Measurements from ENCODE around the gene SAMD4B.
A peak's percentile ranks its signal among the peaks of the same experiment; 100 is the strongest.
"Not testable (repeated sequence)": the region's sequence is repeated elsewhere in the genome, so short reads cannot be mapped to it uniquely, and the experiment has no call there.

SAMD4B gene, protein sequence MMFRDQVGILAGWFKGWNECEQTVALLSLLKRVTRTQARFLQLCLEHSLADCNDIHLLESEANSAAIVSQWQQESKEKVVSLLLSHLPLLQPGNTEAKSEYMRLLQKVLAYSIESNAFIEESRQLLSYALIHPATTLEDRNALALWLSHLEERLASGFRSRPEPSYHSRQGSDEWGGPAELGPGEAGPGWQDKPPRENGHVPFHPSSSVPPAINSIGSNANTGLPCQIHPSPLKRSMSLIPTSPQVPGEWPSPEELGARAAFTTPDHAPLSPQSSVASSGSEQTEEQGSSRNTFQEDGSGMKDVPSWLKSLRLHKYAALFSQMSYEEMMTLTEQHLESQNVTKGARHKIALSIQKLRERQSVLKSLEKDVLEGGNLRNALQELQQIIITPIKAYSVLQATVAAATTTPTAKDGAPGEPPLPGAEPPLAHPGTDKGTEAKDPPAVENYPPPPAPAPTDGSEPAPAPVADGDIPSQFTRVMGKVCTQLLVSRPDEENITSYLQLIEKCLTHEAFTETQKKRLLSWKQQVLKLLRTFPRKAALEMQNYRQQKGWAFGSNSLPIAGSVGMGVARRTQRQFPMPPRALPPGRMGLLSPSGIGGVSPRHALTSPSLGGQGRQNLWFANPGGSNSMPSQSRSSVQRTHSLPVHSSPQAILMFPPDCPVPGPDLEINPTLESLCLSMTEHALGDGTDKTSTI

DNA sequence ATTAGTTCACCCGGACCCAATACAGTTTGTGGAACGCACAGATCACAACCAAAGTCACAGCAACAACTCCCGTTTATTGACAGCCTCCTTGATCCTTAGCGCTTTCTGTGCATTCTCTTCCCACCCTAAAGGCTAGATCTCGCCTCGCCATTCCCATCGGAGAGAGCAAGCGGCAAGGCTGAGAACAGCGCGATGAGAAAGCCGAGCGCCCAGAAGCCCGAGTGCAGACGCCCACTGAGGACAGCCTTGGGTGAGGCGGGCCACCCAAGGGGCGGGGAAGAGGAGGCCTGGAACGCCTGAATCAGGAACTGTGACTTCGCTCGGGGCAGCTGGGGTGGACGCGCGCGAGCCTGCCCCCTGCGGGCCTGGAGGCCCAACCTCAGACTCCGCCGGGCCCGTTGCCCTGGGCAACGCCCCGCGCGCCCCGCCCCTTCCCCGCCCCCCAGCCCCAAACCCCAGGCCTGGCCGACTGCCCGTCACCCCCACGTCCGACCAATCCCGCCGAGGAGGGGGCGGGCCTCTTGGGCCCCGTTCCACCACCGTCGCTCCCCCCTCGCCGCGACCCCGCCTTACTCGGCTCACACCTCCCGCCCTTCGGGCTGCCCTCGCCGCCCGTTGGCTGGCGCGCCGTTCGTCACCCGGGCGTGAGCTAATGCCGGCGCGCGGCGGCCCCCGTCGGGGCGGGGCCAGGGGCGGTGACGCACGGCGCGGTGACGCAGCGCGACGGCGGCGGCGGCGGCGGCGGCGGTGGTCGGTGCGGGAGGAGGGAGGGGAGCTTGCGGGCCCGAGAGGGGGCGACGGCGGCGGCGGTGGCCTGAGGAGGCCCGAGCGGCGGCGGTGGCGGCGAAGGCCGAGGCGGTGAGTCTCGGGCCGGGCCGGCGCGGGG lies at the start of gene SAMD4B:
TSS of gene SAMD4B (plus strand) at position 703 of the 886 bp plus-strand sequence. CDS start 14,473 bp downstream, outside the sequence.
- DNase-seq, result peak; percentile 96

DNA sequence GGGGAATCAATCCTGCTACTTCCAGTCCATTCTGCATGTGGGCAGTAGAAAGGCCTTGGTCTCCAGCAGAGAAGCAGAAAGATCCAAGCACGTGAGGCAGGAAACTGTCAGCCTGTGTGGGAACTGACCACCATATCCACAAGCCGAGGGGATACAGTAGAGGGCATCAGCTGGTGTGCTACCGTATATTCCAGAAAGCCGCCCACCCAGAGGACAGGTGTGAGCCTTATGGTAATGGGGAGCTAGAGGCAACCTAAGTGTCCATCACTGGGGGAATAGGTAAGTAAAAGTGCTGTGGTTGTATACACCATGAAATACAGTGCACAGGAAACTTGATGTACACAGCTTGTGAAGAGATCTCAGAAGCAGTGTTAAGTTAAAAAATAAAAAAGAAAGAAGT lies 48.8 kb upstream of the SAMD4B start:
- DNase-seq, result no peak

DNA sequence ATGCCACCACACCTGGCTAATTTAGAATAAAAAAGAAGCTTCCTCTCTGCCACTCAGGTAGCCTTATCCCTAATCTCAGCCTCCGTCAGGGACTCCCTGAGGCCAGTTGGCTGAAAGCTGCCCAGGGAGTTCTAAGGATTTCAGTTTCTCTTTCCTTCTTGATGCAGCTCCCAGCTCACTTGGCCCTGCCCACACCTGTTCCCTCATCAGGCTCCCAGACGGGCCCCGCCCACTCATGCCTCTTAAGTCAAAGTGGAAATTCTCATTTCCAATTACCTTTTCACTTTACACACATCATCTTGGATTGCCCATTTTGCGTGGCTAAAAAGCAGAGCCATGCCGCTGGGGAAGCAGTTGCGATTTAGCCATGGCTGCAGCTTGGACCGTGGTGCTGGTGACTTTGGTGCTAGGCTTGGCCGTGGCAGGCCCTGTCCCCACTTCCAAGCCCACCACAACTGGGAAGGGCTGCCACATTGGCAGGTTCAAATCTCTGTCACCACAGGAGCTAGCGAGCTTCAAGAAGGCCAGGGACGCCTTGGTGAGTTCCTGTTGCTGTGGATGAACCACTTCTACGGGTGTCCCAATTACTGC lies 46.1 kb upstream of the SAMD4B start, which contains the start of gene IFNL1:
TSS of gene IFNL1 (plus strand) at position 353 of the 591 bp plus-strand sequence. CDS start at position 368, 15 bp downstream.
- DNase-seq, result no peak

DNA sequence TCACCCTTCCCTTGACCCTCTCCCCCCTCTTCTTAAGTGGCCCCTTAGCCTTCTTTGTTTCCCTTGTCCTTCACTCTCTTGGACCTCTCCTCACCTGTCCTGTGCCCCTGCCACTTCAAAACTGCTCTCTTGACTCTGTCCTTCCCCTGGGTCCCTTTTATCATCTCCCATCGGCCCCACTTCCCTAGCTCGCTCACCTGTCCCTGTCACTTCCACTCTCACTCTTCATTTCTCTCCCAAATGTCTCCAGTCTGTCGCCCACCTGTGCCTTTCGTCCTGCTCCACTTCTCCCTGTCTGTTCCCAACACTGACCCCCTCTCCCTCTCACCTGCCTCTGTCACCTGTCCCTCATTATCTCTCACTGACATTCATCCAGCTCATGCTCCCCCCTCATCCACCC lies 45.3 kb upstream of the SAMD4B start:
- DNase-seq, result no peak

DNA sequence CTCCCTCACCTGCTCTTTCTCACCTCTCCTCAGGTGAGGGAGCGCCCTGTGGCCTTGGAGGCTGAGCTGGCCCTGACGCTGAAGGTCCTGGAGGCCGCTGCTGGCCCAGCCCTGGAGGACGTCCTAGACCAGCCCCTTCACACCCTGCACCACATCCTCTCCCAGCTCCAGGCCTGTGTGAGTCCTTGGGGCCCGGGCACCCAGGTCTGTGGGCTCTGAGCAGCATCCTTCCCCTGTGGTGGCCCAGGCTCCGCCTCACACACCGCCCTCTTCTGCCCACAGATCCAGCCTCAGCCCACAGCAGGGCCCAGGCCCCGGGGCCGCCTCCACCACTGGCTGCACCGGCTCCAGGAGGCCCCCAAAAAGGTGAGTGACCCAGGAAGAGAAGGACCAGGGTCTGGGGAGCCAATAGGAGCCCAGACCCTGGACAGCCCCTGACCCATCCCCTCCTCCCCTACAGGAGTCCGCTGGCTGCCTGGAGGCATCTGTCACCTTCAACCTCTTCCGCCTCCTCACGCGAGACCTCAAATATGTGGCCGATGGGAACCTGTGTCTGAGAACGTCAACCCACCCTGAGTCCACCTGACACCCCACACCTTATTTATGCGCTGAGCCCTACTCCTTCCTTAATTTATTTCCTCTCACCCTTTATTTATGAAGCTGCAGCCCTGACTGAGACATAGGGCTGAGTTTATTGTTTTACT lies 44.1 kb upstream of the SAMD4B start:
- no peak for DNase-seq

DNA sequence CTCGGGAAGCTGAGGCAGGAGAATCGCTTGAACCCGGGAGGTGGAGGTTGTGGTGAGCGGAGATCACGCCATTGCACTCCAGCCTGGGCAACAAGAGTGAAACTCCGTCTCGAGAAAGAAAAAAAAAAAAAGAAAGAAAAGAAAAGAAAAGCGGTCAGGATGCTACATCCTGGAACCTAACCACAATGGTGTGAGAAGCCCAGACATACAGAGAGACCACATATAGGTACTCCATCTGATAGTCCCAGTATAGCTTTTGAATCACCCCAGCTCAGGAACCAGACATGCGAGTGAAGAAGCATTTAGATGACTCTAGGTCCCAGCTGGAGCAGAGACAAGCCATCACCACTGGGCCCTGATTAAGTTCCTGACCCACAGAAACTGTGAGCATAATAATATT lies 42.8 kb upstream of the SAMD4B start:
- no peak for DNase-seq

DNA sequence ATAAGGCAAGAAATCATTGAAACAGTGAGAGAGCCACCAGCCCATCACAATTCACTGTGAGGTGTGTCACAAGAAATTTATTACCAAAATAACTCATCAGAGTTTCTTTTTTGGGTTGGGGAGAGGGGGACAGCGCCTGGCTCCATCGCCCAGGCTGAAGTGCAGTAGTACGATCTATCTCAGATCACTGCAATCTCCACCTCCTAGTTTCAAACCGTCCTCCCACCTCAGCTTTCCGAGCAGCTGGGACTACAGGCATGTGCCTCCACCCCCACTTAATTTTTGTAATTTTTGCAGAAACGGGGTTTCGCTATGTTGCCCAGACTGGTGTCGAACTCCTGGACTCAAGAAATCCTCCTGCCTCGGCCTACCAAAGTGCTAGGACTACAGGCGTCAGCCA lies 42.4 kb upstream of the SAMD4B start:
- DNase-seq, result no peak

DNA sequence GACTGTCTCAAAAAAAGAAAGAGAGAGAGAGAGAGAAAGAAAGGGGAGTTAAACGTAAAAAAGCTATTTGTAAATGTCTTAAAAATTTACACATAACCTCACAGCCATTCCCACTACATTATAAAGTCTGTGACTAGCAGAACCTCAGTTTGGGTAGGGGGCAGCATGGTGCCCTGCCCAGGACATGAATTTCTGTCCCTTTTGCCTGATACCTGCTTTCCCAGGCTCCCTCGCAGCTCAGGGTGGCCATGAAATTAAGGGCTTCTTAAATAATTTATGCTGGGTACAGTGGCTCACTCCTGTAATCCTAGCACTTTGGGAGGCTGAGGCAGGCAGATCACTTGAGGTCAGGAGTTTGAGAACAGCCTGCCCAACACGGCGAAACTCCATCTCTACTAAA lies 41.2 kb upstream of the SAMD4B start:
- no peak for DNase-seq

DNA sequence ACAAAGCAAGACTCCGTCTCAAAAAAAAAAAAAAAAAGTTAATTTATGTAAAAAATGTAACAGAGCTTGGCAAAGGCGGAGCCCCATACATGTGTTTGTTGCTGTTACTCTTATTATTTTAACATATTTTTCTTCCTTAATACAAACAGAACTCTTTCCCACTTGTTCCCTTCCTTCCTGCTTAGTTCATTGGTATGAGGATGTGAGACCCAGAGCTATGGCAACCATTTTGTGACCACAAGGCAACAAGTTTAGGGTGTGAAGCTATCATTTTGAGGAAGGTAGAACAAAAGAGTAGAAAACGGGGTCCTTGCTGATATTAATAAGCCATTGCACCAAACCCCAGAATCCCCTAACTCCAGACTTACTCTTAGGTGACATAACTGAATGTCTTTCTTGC lies 40.7 kb upstream of the SAMD4B start:
- no peak for DNase-seq

DNA sequence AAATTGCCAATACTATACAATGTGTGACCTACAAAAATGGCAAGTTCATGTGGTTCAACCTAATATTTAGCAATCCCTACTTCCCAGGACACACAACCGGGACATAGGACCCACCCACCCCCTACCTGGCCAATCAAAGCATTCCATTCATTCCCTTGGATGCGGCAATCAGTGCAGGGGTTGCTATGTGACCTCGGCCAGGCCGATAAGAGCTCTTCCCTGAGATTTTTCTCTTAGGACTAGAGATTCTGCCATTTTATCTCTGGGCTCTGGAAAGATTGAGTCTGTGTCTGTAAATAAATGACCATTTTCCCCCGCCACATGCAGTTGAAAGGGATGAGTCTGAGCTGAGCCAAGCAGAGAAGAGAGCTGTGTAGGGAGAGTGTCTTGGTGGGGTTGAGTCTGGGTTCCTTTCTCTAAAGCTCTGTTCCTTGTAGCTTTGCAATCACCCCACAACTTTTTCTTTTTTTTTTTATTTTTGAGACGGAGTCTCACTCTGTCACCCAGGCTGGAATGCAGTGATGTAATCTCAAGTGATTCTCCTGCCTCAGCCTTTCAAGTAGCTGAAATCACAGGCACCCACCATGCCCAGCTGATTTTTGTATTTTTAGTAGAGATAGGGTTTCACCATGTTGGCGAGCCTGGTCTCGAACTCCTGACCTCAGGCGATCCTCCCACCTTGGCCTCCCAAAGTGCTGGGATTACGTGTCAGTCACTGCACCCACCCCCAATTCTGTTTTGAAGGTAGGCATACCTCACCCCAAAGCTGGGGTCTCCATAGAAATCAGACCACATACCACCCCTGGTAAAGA lies 38.6 kb upstream of the SAMD4B start:
- DNase-seq, result no peak

DNA sequence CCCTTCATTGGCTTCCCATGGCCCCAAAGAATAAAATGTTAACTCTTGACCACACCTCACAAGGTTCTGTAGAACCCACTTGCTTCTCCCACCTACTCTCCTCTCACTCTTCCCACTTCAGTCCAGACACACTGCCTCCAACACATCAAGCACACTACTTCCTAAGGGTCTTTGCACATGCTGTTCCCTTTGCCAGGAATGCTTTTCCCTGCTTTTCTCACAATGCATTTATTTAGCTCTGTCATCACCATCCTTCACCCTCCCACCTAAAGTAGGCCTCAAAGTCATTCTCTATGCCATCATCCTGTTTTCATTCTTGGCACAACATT lies 38.1 kb upstream of the SAMD4B start:
- DNase-seq, result no peak

DNA sequence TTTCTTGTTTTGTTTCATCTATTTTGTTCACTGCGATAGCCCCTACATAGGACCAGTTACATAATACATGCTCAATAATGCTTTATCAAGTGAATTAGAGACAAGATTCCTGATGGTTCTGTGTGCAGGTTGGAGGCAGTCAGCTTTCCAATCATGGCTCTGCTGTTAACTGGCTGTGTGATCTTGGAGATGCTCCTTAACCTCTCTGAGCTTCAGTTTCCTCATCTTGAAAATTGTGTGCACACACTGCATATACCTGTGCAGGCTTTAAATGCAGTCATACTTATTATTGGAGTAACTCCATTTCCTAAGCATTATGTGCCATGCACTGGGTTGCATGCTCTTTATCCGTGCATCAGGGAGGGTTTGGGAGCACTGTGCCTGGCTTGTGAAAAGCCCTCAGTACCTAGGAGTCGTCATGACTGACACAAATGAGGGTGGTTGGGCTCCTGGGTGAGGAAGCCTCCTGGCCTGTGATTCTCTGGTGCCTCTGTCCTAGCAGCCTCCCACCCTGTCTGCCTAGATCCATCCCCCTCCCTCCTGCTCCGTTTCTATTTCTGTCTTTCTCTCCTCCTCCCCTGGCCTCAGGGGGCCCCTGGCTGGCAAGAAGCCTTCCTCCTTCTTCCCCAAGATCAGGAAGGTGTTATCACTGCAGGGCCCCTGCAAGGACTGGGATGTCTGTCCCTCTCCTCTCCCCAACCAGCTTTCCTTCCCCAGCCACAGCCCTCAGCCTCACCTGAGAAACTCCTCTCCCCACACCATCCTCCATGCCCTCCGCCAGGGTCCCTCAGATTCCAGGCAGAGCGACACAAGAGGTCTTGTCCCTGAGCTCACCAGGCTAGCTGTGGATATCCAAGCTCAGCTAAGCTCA lies 37.3 kb upstream of the SAMD4B start:
- DNase-seq, result no peak

DNA sequence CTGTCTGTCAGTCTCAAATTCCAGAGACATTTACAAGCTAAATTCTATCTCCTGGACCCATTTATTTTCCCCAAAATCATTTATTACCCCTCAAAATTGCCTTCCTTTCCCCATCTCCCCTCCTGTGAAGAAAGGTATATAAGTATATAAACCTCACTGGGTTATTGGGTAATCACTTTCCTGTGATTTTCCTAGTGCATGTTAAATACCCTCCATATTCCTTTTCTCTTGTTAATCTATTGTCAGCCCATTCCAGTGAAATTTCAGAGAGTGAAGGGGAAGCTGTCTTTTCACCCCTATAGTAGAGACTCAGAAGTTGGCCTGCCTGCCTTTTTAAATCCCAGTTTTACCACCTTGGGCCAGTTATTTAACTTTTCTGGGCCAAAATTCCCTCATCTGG lies 36.1 kb upstream of the SAMD4B start:
- no peak for DNase-seq

DNA sequence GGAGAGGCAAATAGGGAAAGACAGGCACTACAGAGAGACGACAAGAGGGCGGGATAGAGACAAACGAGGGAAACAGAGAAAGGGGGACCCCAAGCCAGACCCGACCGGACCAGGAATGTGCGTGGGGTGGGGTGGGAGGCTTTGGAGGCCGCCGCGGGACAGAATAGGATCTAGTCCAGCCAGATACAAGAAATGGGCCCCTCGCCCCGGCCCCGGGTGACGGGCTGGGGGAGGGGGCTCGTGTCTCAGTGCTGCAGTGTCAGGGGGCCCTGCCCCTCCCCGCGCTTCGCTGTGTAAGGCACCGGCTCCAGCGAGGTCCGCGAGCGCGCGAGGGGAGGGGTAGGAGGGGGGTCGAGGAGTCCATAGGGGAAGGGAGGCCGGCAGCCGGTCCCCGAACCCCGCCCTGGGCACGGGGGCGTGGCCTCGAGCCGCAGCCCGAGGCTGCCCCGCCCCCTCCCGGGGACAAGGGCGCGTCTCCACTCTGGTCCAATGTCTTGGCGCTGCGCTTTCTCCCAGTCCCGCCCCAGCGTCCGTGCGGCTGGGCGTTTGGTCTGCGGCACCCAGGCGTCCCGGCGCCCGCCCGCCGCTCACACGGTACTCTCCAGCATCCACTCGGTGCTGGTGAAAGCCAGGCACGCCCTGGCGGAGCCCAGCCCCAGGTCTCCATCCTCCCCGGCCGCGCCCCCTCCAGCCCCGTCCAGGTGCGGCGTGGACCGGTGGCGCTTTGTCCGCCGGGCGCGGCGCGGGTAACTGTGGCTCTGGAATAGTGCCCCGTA lies 35.0 kb upstream of the SAMD4B start:
- no peak for DNase-seq

DNA sequence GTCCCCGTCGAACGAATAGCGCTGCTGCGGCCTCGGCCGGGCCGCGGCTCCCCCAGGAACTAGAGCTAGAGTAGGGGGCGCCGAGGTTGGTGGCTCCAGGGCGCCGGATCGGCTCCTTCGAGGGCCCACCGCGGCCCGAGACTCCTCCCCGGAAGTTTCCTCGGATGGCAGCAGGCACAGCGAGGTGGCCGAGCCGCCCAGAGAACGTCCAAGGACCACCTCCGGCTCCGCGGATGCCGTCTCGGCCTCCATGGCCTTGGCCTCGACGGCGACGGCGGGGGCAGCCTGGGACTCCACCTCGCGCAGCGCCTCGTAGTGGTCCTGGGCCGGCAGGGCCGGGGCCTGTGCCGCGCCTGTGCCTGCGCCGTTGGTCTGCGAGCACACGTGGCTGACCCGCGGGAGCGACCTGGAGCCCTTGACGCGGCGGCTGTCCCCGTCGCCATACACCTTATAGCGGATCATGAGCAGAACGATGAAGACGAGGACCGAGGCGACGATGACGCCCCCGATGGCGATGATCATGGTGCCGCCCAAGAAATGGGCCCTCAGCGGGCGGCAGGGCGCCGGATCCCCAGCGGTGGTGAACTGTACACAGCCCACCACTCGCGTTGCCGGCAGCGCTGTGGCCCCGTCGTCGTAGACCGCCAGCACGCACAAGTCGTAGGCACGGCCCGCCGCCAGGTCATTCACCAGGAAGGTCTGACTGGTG lies 34.2 kb upstream of the SAMD4B start:
- no peak for DNase-seq

DNA sequence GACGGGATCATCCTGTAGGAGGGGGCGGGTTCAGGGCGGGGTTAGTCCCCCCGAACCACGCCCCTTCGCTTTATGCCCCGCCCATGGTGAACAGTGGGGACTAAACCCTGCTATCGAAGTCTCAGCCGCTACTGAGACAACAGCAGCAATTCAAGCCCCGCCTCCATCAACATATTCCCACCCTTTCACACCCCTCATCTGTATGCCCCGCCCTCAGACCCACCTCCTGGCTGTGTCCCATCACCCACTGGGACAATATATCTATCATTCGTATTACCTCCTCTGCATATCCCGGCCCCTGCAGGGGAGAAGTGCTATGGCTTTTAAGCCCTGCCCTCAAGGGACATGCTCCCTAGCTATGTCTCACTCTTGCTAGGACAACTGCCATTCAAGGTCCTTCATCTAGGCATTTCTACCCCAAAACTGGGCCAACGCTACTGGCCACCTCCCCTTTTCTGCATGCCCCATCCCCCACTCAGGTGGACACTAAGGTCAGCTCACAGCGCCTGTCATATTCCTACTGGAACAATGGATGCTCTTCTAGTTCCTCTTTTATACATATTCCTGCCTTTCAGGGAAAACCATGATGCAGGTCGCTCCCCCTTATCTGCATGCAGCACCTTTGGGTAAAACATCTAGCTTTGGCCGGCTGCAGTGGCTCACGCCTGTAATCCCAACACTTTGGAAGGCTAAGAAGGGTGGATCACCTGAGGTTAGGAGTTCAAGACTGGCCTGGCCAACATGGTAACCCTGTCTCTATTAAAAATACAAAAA lies 33.5 kb upstream of the SAMD4B start:
- DNase-seq, result no peak

DNA sequence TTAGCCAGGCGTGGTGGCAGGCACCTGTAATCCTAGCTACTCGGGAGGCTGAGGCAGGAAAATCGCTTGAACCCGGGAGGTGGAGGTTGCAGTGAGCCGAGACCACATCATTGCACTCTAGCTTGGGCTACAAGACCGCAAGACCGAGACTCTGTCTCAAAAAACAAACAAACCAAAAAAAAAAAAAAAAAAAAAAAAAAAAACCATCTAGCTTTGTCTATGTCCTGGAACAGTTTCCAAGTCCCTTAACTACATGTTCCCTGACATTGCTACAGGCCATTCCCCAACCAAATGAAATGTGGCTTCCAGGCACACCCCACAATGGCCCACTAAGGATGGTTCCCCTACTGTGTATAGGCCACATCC lies 32.9 kb upstream of the SAMD4B start:
- DNase-seq, result not testable (repeated sequence)
